ENCODE results near the gene THSD7B.
"Not testable (repeated sequence)": the region's sequence is repeated elsewhere in the genome, so short reads cannot be mapped to it uniquely, and the experiment has no call there.

DNA sequence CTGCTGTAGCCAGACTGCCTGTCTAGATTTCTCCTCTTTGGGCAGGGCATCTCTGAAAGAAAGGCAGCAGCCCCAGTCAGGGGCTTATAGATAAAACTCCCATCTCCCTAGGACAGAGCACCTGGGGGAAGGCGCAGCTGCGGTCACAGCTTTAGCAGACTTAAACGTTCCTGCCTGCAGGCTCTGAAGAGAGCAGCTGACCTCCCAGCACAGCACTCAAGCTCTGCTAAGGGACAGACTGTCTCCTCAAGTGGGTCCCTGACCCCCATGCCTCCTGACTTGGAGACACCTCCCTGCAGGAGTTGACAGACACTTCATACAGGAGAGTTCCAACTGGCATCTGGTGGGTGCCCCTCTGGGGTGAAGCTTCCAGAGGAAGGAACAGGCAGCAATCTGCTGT, 336.5 kb downstream of the THSD7B start:
- not testable (repeated sequence) for TF ChIP-seq NR3C1 (IDR thresholded peaks at IDR 0.05); SMC3 (IDR thresholded peaks at IDR 0.05); FOSL2 (IDR thresholded peaks at IDR 0.05); FOSL2 (CRISPR knock-in tag; IDR thresholded peaks at IDR 0.05); TP53 (CRISPR knock-in tag; IDR thresholded peaks at IDR 0.05); EHMT2 (IDR thresholded peaks at IDR 0.05; ENCODE audit: low read depth); EP300 (IDR thresholded peaks at IDR 0.05); CHD4 (IDR thresholded peaks at IDR 0.05; ENCODE audit: borderline replicate concordance); GATA3 (IDR thresholded peaks at IDR 0.05; ENCODE audit: borderline replicate concordance); KDM5A (IDR thresholded peaks at IDR 0.05); POLR2A (IDR thresholded peaks at IDR 0.05; ENCODE audit: low read length)
- TF ChIP-seq, protein P1, sequence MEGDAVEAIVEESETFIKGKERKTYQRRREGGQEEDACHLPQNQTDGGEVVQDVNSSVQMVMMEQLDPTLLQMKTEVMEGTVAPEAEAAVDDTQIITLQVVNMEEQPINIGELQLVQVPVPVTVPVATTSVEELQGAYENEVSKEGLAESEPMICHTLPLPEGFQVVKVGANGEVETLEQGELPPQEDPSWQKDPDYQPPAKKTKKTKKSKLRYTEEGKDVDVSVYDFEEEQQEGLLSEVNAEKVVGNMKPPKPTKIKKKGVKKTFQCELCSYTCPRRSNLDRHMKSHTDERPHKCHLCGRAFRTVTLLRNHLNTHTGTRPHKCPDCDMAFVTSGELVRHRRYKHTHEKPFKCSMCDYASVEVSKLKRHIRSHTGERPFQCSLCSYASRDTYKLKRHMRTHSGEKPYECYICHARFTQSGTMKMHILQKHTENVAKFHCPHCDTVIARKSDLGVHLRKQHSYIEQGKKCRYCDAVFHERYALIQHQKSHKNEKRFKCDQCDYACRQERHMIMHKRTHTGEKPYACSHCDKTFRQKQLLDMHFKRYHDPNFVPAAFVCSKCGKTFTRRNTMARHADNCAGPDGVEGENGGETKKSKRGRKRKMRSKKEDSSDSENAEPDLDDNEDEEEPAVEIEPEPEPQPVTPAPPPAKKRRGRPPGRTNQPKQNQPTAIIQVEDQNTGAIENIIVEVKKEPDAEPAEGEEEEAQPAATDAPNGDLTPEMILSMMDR (IDR thresholded peaks at IDR 0.05), result not testable (repeated sequence)
- TF ChIP-seq, protein P2, sequence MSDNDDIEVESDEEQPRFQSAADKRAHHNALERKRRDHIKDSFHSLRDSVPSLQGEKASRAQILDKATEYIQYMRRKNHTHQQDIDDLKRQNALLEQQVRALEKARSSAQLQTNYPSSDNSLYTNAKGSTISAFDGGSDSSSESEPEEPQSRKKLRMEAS (IDR thresholded peaks at IDR 0.05), result not testable (repeated sequence)
- TF ChIP-seq, protein P3, sequence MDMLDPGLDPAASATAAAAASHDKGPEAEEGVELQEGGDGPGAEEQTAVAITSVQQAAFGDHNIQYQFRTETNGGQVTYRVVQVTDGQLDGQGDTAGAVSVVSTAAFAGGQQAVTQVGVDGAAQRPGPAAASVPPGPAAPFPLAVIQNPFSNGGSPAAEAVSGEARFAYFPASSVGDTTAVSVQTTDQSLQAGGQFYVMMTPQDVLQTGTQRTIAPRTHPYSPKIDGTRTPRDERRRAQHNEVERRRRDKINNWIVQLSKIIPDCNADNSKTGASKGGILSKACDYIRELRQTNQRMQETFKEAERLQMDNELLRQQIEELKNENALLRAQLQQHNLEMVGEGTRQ (IDR thresholded peaks at IDR 0.05), result not testable (repeated sequence)
